ACC112 (cell line): ENCODE data around the gene NCOR2.

Source experiments
- H2AFZ ChIP-seq: fragments of 200-600 bp; sonication (generic); one replicate; pipeline ENCODE4 v1.6.0; 2017; ENCODE audit warnings: antibody characterized with exemption, low read length; ENCODE audit not compliant: unreplicated experiment
- H3K27ac ChIP-seq: fragments of 200-600 bp; sonication (generic); 2 replicates; pipeline ENCODE4 v1.5.1; 2014; ENCODE audit warnings: low read depth, mild to moderate bottlenecking, antibody characterized with exemption, low read length, moderate library complexity
- H3K27me3 ChIP-seq: fragments of 200-600 bp; sonication (generic); 2 replicates; pipeline ENCODE4 v1.6.1; 2014; ENCODE audit warnings: mild to moderate bottlenecking, antibody characterized with exemption, low read length, moderate library complexity, mixed read lengths; ENCODE audit not compliant: insufficient read depth
- H3K36me3 ChIP-seq: fragments of 200-600 bp; sonication (generic); 2 replicates; pipeline ENCODE4 v1.6.1; 2016; ENCODE audit warnings: mild to moderate bottlenecking, antibody characterized with exemption, low read length, moderate library complexity, mixed read lengths; ENCODE audit not compliant: insufficient read depth
- H3K4me1 ChIP-seq: fragments of 200-600 bp; sonication (generic); one replicate; pipeline ENCODE4 v1.6.1; 2016; ENCODE audit warnings: low read length, mixed read lengths; ENCODE audit not compliant: insufficient read depth, unreplicated experiment, control insufficient read depth
- H3K4me3 ChIP-seq: fragments of 200-600 bp; sonication (generic); 2 replicates; pipeline ENCODE4 v1.5.1; 2014; ENCODE audit warnings: mild to moderate bottlenecking, low read depth, low read length
- H3K79me2 ChIP-seq: fragments of 200-600 bp; sonication (generic); one replicate; pipeline ENCODE4 v1.6.0; 2016; ENCODE audit warnings: low read length; ENCODE audit not compliant: control insufficient read depth, unreplicated experiment, insufficient read depth

NCOR2 gene

GRCh38 chr12:124576061-124576650, 8.7 kb upstream of the NCOR2 start:
- Histone ChIP-seq H3K36me3 (no peaks in the 10 kb centered on the region), H3K79me2 (no peaks in the 10 kb centered on the region), H3K27me3 (no peaks in the 10 kb centered on the region), H2AFZ (no peak overlapping the region), H3K4me1 (no peaks in the 10 kb centered on the region), H3K4me3 (no peak overlapping the region), H3K27ac (no peak overlapping the region)

GRCh38 chr12:124573839-124574786, 6.7 kb upstream of the NCOR2 start:
- no peaks in the 10 kb centered on the region for H3K79me2 ChIP-seq
- H3K4me1 ChIP-seq = peaks cover 1% of the 10 kb centered on the region
- no peak overlapping the region for H3K27ac ChIP-seq
- H3K27me3 ChIP-seq = no peaks in the 10 kb centered on the region
- H3K36me3 ChIP-seq = no peaks in the 10 kb centered on the region
- no peak overlapping the region for H2AFZ ChIP-seq
- no peak overlapping the region for H3K4me3 ChIP-seq

GRCh38 chr12:124571556-124571955, 4.1 kb upstream of the NCOR2 start:
- Histone ChIP-seq H3K27ac (no peak overlapping the region), H3K4me3 (no peak overlapping the region), H2AFZ (no peak overlapping the region), H3K27me3 (no peaks in the 10 kb centered on the region), H3K4me1 (peaks cover 9% of the 10 kb centered on the region), H3K36me3 (no peaks in the 10 kb centered on the region), H3K79me2 (no peaks in the 10 kb centered on the region)

- H3K27ac ChIP-seq = no peak overlapping the region
- no peaks in the 10 kb centered on the region for H3K36me3 ChIP-seq
- peaks cover 6% of the 10 kb centered on the region for H3K79me2 ChIP-seq
- H3K27me3 ChIP-seq = no peaks in the 10 kb centered on the region
- H3K4me1 ChIP-seq = peaks cover 9% of the 10 kb centered on the region
- H2AFZ ChIP-seq = no peak overlapping the region
- no peak overlapping the region for H3K4me3 ChIP-seq
Measured at GRCh38 chr12:124570810-124571209, 3.4 kb upstream of the NCOR2 start.

- H3K4me3 ChIP-seq = no peak overlapping the region
- H3K4me1 ChIP-seq = peaks cover 9% of the 10 kb centered on the region
Measured at GRCh38 chr12:124569375-124570148, 2.1 kb upstream of the NCOR2 start.

GRCh38 chr12:124568431-124569374, 1.3 kb upstream of the NCOR2 start:
- H3K36me3 ChIP-seq = no peaks in the 10 kb centered on the region
- H2AFZ ChIP-seq = no peak overlapping the region
- no peak overlapping the region for H3K27ac ChIP-seq
- H3K4me1 ChIP-seq = peaks cover 9% of the 10 kb centered on the region
- H3K27me3 ChIP-seq = no peaks in the 10 kb centered on the region
- H3K4me3 ChIP-seq = no peak overlapping the region
- peaks cover 26% of the 10 kb centered on the region for H3K79me2 ChIP-seq

More at GRCh38 chr12:124569375-124570148, 2.1 kb upstream of the NCOR2 start:
- Histone ChIP-seq H2AFZ (no peak overlapping the region), H3K27me3 (no peaks in the 10 kb centered on the region), H3K79me2 (peaks cover 19% of the 10 kb centered on the region), H3K27ac (no peak overlapping the region), H3K36me3 (no peaks in the 10 kb centered on the region)

GRCh38 chr12:124567673-124568373, 411 bp upstream of the NCOR2 start:
- Histone ChIP-seq H3K4me3 (peak overlapping the region; percentile 69), H2AFZ (peak overlapping the region; percentile 45), H3K27me3 (no peaks in the 10 kb centered on the region), H3K4me1 (peaks cover 9% of the 10 kb centered on the region), H3K36me3 (no peaks in the 10 kb centered on the region), H3K79me2 (peaks cover 35% of the 10 kb centered on the region), H3K27ac (peak overlapping the region; percentile 8; the same call in 1 of the 2 replicates)

- Histone ChIP-seq H3K79me2 (peaks cover 48% of the 10 kb centered on the region), H3K27ac (peak overlapping the region; percentile 43), H2AFZ (peak overlapping the region; percentile 77), H3K27me3 (no peaks in the 10 kb centered on the region), H3K36me3 (no peaks in the 10 kb centered on the region), H3K4me1 (peaks cover 9% of the 10 kb centered on the region), H3K4me3 (peak overlapping the region; percentile 96)
Measured at GRCh38 chr12:124566161-124566996, 1.0 kb downstream of the NCOR2 start.

- peaks cover 9% of the 10 kb centered on the region for H3K4me1 ChIP-seq
- H3K4me3 ChIP-seq = peak overlapping the region; percentile 96
- no peak overlapping the region for H2AFZ ChIP-seq
- no peaks in the 10 kb centered on the region for H3K36me3 ChIP-seq
- H3K27ac ChIP-seq = no peak overlapping the region
- no peaks in the 10 kb centered on the region for H3K27me3 ChIP-seq
- H3K79me2 ChIP-seq = peaks cover 54% of the 10 kb centered on the region
Measured at GRCh38 chr12:124565656-124566160, 1.7 kb downstream of the NCOR2 start.
